Islet of Langerhans (tissue), 1 donor: ENCODE data around the gene OR6C70.
"Not testable (repeated sequence)": the region's sequence is repeated elsewhere in the genome, so short reads cannot be mapped to it uniquely, and the experiment has no call there.

ENCODE experiments used
- FAIRE-seq: peaks from one replicate; lab custom pipeline; 2011; peaks lifted over from hg19 to GRCh38; lab: Jason Lieb, UNC

OR6C70 gene

GRCh38 chr12:55470088-55470829 is at the start of gene OR6C70:
Gene OR6C70, minus strand, starts transcription at chr12:55470138. Its CDS starts 0 bp downstream, at chr12:55470138.
- FAIRE-seq = no peak

GRCh38 chr12:55516391-55516790 is 46.5 kb upstream of the OR6C70 start:
- no peak for FAIRE-seq

GRCh38 chr12:55515696-55516095 is 45.8 kb upstream of the OR6C70 start:
- FAIRE-seq = no peak

GRCh38 chr12:55501601-55502000 is 31.7 kb upstream of the OR6C70 start:
- FAIRE-seq = no peak

- no peak for FAIRE-seq
Observed at GRCh38 chr12:55499810-55500252, 29.9 kb upstream of the OR6C70 start.

- FAIRE-seq = no peak
Observed at GRCh38 chr12:55499231-55499630, 29.3 kb upstream of the OR6C70 start.

GRCh38 chr12:55495490-55495889 is 25.6 kb upstream of the OR6C70 start:
- no peak for FAIRE-seq

- FAIRE-seq = no peak
Observed at GRCh38 chr12:55492078-55492477, 22.1 kb upstream of the OR6C70 start, which contains the start of gene OR6C68. Gene OR6C68, plus strand, starts transcription at chr12:55492378. Its CDS starts 0 bp downstream, at chr12:55492378.

- not testable (repeated sequence) for FAIRE-seq
Observed at GRCh38 chr12:55484284-55484683, 14.3 kb upstream of the OR6C70 start.

- FAIRE-seq = not testable (repeated sequence)
Observed at GRCh38 chr12:55479136-55479535, 9.2 kb upstream of the OR6C70 start.

- FAIRE-seq = no peak
Observed at GRCh38 chr12:55472264-55472663, 2.3 kb upstream of the OR6C70 start.

- FAIRE-seq = no peak
Observed at GRCh38 chr12:55469291-55469690, 647 bp downstream of the OR6C70 start.

- FAIRE-seq = no peak
Observed at GRCh38 chr12:55467836-55468235, 2.1 kb downstream of the OR6C70 start.

- FAIRE-seq = not testable (repeated sequence)
Observed at GRCh38 chr12:55464926-55465325, 5.0 kb downstream of the OR6C70 start.

- no peak for FAIRE-seq
Observed at GRCh38 chr12:55448825-55449224, 21.1 kb downstream of the OR6C70 start.

- FAIRE-seq = no peak
Observed at GRCh38 chr12:55446326-55446725, 23.6 kb downstream of the OR6C70 start.

- FAIRE-seq = no peak
Observed at GRCh38 chr12:55445357-55445756, 24.6 kb downstream of the OR6C70 start.

- no peak for FAIRE-seq
Observed at GRCh38 chr12:55443776-55444175, 26.2 kb downstream of the OR6C70 start, which contains the start of gene OR6C2. Gene OR6C2, plus strand, starts transcription at chr12:55444076. Its CDS starts 8,138 bp downstream, at chr12:55452214.

GRCh38 chr12:55441233-55441632 is 28.7 kb downstream of the OR6C70 start:
- FAIRE-seq = not testable (repeated sequence)

GRCh38 chr12:55428331-55429243 is 41.4 kb downstream of the OR6C70 start:
- no peak for FAIRE-seq

- FAIRE-seq = no peak
Observed at GRCh38 chr12:55425954-55426353, 44.0 kb downstream of the OR6C70 start, which contains the start of gene OR6C76. Gene OR6C76, plus strand, starts transcription at chr12:55426254. Its CDS starts 0 bp downstream, at chr12:55426254.

GRCh38 chr12:55420307-55420962 is 49.5 kb downstream of the OR6C70 start:
- FAIRE-seq = no peak
